Spleen (tissue), 11 donors: ENCODE measurements around the gene TRPC1. TPM values are rescaled to one million over a fixed set of nuclear protein-coding genes. Genes with fewer than 3 reads are reported as not detected.

ENCODE experiments used
- DNase-seq: peaks from one replicate; pipeline ENCODE4 v3.0.0-alpha.2; 2020
- H3K27ac ChIP-seq, 8 donors: fragments of 200-600 bp; sonication (generic) in 7 of 8; 1 replicate in 4 of 8; 2 replicates in 4 of 8; pipeline versions ENCODE4 v1.5.0 to v1.8.0; 2016 to 2021; ENCODE audit warnings: inconsistent platforms in 4 of 8, mild to moderate bottlenecking in 4 of 8, moderate library complexity in 1 of 8
- H3K27me3 ChIP-seq, 7 donors: fragments of 200-600 bp; sonication (generic) in 6 of 7; replicated peaks in 1 of 7; 1 replicate in 4 of 7; 2 replicates in 3 of 7; pipeline versions ENCODE4 v1.5.0 to v1.8.0; 2016 to 2021; ENCODE audit warnings: inconsistent platforms in 3 of 7, mild to moderate bottlenecking in 1 of 7
- H3K36me3 ChIP-seq, 6 donors: fragments of 200-600 bp; sonication (generic) in 5 of 6; 1 replicate in 4 of 6; 2 replicates in 2 of 6; pipeline versions ENCODE4 v1.5.0 to v1.8.0; 2016 to 2021; ENCODE audit warnings: inconsistent platforms in 2 of 6
- H3K4me1 ChIP-seq, 6 donors: fragments of 200-600 bp; sonication (generic) in 5 of 6; 1 replicate in 3 of 6; 2 replicates in 3 of 6; pipeline versions ENCODE4 v1.5.0 to v1.8.0; 2016 to 2021; ENCODE audit warnings: inconsistent platforms in 3 of 6
- H3K4me3 ChIP-seq, 8 donors: fragments of 200-600 bp; sonication (generic) in 7 of 8; 1 replicate in 4 of 8; 2 replicates in 4 of 8; pipeline versions ENCODE4 v1.5.0 to v1.8.0; 2016 to 2021; ENCODE audit warnings: inconsistent platforms in 4 of 8, mild to moderate bottlenecking in 4 of 8, moderate library complexity in 2 of 8
- H3K9me3 ChIP-seq, 8 donors: fragments of 200-600 bp; sonication (generic) in 7 of 8; 1 replicate in 4 of 8; 2 replicates in 4 of 8; pipeline versions ENCODE4 v1.5.0 to v1.8.0; 2016 to 2021; ENCODE audit warnings: inconsistent platforms in 4 of 8
- POLR2A ChIP-seq, 3 donors: fragments of 450-650 bp; IDR thresholded peaks; one replicate each; pipeline ENCODE4 v1.5.1; 2017; ENCODE audit warnings: antibody characterized with exemption in 3 of 3, mild to moderate bottlenecking in 1 of 3
- POLR2AphosphoS5 ChIP-seq, 3 donors: sonication (generic); formaldehyde crosslinking; IDR thresholded peaks; one replicate each; pipeline ENCODE4 v1.5.1; 2017; ENCODE audit warnings: antibody characterized with exemption in 3 of 3
- WGBS, 5 donors: extraction: QIAGEN DNeasy Blood & Tissue Kit in 3 of 5; methylation state at CpG; one replicate each; pipeline versions ENCODE4 v1.1.5 to v1.1.7; 2013 to 2018; 5-methylcytosine and 5-hydroxymethylcytosine counted together
- intact Hi-C: fragments of 100-400 bp; cut with DNase I; formaldehyde crosslinking; loops from one replicate; pipeline ENCODE4 v1.15.0; 2023; ENCODE audit warnings: low total_unique reads
- polyA plus RNA-seq, 3 donors: library from polyadenylated mRNA; stranded (reverse); fragments of 200-250 nt; gene quantifications; one replicate each; pipeline ENCODE4 v1.2.1, GENCODE V29; 2013
- total RNA-seq, 7 donors: library from RNA; depleted of rRNA in 3 of 7; stranded (reverse); fragments of >200 nt in 3 of 7; fragmentation: NEBNext Ultra II Directional in 4 of 7; extraction: Animal tissue kit (Norgen Biotek cat#: 25700) in 4 of 7; gene quantifications; one replicate each; pipeline versions ENCODE4 v1.1.0 to v1.2.1, GENCODE V29; 2016 to 2021
- TF ChIP-seq, protein P1 (sequence below), 11 experiments: fragments of 200-600 bp in 7 of 11; fragments of 450-650 bp in 4 of 11; sonication (generic) in 4 of 11; IDR thresholded peaks in 8 of 11; conservative IDR thresholded peaks in 3 of 11; 1 replicate in 7 of 11; 2 replicates in 4 of 11; pipeline versions ENCODE4 v1.4.0 to v1.8.0; 2016 to 2021; ENCODE audit warnings: antibody characterized with exemption in 11 of 11, inconsistent platforms in 4 of 11, mild to moderate bottlenecking in 1 of 11
- donor health status: healthy with polysubstance abuse.
- donor health status: DM: no; HTN: no; CAD: no; lungs with moderate emphysema.
- donor health status: DM: no; HTN: no; CAD: no.
- donor health status: Bipolar disorder and iron deficiency.
- donor health status: healthy.
- donor health status: DM: no; HTN: no; CAD: no.
- donor health status: DM: yes; HTN: yes; CAD: no.

TRPC1 gene
- total and polyA plus RNA-seq, 10 donors: 1.7 to 21.8 (median 7.6) TPM

DNA sequence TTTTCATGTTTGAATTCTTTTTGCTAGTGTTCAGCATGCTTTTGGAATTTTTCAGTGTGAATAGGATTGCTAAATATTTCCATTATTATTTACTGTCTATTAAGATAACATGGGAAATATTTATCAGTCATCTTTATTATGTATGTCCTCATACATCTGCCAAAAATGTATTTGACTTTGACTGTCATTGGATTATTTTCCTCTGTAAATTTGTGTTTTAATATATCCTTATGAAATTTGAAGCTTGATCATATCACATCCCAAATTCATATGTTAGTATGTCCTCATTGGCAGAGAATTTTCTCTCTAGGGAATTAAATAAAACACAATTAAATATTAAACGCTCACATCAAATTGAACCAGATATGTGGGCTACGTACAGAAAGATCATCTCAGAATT is 32.3 kb upstream of the TRPC1 start:
- TF ChIP-seq, protein P1, sequence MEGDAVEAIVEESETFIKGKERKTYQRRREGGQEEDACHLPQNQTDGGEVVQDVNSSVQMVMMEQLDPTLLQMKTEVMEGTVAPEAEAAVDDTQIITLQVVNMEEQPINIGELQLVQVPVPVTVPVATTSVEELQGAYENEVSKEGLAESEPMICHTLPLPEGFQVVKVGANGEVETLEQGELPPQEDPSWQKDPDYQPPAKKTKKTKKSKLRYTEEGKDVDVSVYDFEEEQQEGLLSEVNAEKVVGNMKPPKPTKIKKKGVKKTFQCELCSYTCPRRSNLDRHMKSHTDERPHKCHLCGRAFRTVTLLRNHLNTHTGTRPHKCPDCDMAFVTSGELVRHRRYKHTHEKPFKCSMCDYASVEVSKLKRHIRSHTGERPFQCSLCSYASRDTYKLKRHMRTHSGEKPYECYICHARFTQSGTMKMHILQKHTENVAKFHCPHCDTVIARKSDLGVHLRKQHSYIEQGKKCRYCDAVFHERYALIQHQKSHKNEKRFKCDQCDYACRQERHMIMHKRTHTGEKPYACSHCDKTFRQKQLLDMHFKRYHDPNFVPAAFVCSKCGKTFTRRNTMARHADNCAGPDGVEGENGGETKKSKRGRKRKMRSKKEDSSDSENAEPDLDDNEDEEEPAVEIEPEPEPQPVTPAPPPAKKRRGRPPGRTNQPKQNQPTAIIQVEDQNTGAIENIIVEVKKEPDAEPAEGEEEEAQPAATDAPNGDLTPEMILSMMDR (IDR thresholded peaks at IDR 0.05 in 8 of 11, conservative IDR thresholded peaks at IDR 0.05 in 3 of 11): no peak
- TF ChIP-seq POLR2AphosphoS5 (IDR thresholded peaks at IDR 0.05) (no peak), POLR2A (IDR thresholded peaks at IDR 0.05) (no peak)
- H3K9me3 ChIP-seq: no peaks in the 10 kb centered on the region
- H3K4me1 ChIP-seq: no peaks in the 10 kb centered on the region
- no peak overlapping the region for H3K27ac ChIP-seq
- H3K4me3 ChIP-seq: no peak overlapping the region
- intact Hi-C loops: no loop called here
- no peaks in the 10 kb centered on the region for H3K36me3 ChIP-seq
- 89 to 92% (median 90%) methylated on average over 2 of the region's 2 CpGs for WGBS, 5 donors
- DNase-seq: no peak
- no peaks in the 10 kb centered on the region for H3K27me3 ChIP-seq

DNA sequence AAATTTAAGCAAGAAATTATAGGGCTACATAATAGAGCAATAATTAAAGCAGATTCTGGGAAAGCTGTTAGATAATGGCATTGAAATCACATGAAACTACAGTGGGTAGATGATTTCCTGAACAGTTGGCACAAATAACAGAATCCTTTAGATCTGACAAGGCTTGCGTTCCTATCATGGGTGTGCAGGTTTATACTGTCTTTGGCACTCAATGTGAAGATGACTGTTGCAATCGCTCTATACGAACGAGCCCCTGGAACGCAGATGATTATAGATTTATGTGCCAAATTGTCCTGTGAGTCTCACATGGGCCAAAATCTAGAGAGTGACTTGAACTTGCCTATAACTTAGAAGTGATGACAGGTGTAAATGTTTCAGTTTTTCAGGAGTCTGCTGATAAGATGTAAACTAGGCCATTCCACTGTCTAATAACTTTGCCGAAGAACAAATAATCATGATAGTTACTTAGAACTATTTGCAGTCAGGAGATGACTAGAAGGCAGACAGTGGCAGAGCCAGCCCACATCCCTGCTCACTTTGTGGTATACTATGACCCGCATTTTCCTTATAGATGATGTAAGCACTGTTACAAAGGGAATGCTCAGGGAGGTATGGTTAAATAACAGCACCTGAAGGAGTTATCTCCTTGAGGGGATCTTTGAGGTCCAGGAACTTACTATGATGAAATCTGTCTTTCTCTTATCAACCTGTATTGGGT is 30.5 kb upstream of the TRPC1 start:
- no peak for DNase-seq
- WGBS, 5 donors: 85 to 96% (median 93%) methylated on average over 7 of the region's 7 CpGs
- TF ChIP-seq POLR2AphosphoS5 (IDR thresholded peaks at IDR 0.05) (no peak), POLR2A (IDR thresholded peaks at IDR 0.05) (no peak)
- TF ChIP-seq, protein P1 (IDR thresholded peaks at IDR 0.05 in 8 of 11, conservative IDR thresholded peaks at IDR 0.05 in 3 of 11): no peak
- Histone ChIP-seq H3K4me3 (no peak overlapping the region), H3K36me3 (no peaks in the 10 kb centered on the region), H3K27me3 (no peaks in the 10 kb centered on the region), H3K9me3 (no peaks in the 10 kb centered on the region), H3K27ac (no peak overlapping the region), H3K4me1 (no peaks in the 10 kb centered on the region)
- intact Hi-C loops: no loop called here

DNA sequence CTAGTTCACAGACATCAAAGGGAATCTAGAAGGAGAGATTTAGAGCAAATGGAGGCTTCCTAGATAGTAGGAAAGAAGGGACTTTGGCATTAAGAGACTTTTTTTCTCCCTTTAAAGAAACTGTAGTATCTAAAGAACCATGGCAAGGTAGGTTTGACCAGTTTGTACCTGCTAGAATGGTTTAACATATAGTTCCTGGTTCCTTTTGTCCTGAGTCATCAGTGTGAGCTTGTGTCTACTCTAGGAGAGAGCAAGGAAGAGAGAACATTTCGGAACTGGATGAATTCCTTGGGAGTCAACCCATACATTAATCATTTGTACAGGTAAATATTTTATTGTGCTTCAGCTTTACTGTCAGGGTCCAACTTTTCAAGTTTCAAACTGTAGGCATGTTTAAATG is 29.6 kb upstream of the TRPC1 start:
- intact Hi-C loops: no loop called here
- no peak overlapping the region for H3K27ac ChIP-seq
- WGBS, 5 donors: 89 to 98% (median 92%) methylated on average over 1 of the region's 1 CpG
- no peaks in the 10 kb centered on the region for H3K4me1 ChIP-seq
- H3K27me3 ChIP-seq: no peaks in the 10 kb centered on the region
- H3K36me3 ChIP-seq: no peaks in the 10 kb centered on the region
- no peak overlapping the region for H3K4me3 ChIP-seq
- H3K9me3 ChIP-seq: no peaks in the 10 kb centered on the region
- DNase-seq: no peak
- TF ChIP-seq POLR2AphosphoS5 (IDR thresholded peaks at IDR 0.05): no peak
- TF ChIP-seq, protein P1 (IDR thresholded peaks at IDR 0.05 in 8 of 11, conservative IDR thresholded peaks at IDR 0.05 in 3 of 11): no peak
- TF ChIP-seq POLR2A (IDR thresholded peaks at IDR 0.05): no peak

DNA sequence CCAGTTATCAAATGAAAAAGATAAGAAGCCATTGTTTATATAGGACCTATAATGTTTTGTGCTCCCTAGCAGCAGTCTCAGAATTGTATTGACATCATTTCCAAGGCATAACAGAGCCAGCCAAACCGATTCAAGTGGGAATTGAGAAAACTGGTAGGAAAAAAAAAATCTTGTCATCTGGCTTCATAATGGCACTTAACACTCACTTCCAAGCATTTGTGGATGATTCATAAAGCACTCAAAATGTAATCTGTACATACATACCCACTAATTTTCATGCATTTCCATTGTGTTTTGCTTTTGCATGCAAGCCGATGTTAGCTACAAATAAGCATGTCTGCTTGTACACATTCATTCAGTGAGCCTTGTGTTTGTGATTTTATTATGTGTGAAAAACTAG is 18.6 kb upstream of the TRPC1 start:
- Histone ChIP-seq H3K27ac (no peak overlapping the region), H3K36me3 (no peaks in the 10 kb centered on the region), H3K9me3 (no peaks in the 10 kb centered on the region), H3K4me3 (no peak overlapping the region), H3K27me3 (no peaks in the 10 kb centered on the region), H3K4me1 (no peaks in the 10 kb centered on the region)
- intact Hi-C loops: no loop called here
- WGBS, 5 donors: 78 to 87% (median 87%) methylated on average over 2 of the region's 2 CpGs
- TF ChIP-seq POLR2AphosphoS5 (IDR thresholded peaks at IDR 0.05): no peak
- TF ChIP-seq, protein P1 (IDR thresholded peaks at IDR 0.05 in 8 of 11, conservative IDR thresholded peaks at IDR 0.05 in 3 of 11): no peak
- TF ChIP-seq POLR2A (IDR thresholded peaks at IDR 0.05): no peak
- DNase-seq: no peak
